Esophagus muscularis mucosa (tissue), 4 donors: ENCODE data around the gene ZMAT2.

Source experiments
- CTCF ChIP-seq, 3 experiments: fragments of 200-600 bp in 2 of 3; fragments of 450-650 bp in 1 of 3; sonication (generic) in 2 of 3; IDR thresholded peaks; one replicate each; pipeline ENCODE4 v1.5.1; 2017 to 2019; ENCODE audit warnings: antibody characterized with exemption in 3 of 3, mild to moderate bottlenecking in 2 of 3, moderate library complexity in 1 of 3
- EP300 ChIP-seq: sonication (generic); formaldehyde crosslinking; IDR thresholded peaks from one replicate; pipeline ENCODE4 v1.6.1; 2017; ENCODE audit warnings: antibody characterized with exemption
- POLR2A ChIP-seq: fragments of 450-650 bp; IDR thresholded peaks from one replicate; pipeline ENCODE4 v1.6.1; 2017; ENCODE audit warnings: antibody characterized with exemption, moderate library complexity, mild to moderate bottlenecking, low read depth
- POLR2AphosphoS5 ChIP-seq, 2 donors: sonication (generic); formaldehyde crosslinking; IDR thresholded peaks; one replicate each; pipeline ENCODE4 v1.6.1; 2017; ENCODE audit warnings: antibody characterized with exemption in 2 of 2

- TF ChIP-seq POLR2A (no peak), CTCF (IDR thresholded peaks at IDR 0.05) (no peak), POLR2AphosphoS5 (IDR thresholded peaks at IDR 0.05) (no peak), EP300 (no peak)
Measured at GRCh38 chr5:140664030-140664358, 36.3 kb upstream of the ZMAT2 start.
